ENCODE measurements around the gene ZDHHC18. TPM values are rescaled to one million over a fixed set of nuclear protein-coding genes. Genes with fewer than 3 reads are reported as not detected.

The ZDHHC18 gene
- total RNA-seq, 4 donors from 2014 or later: 9.6 to 31.7 (median 20.8) TPM

DNA sequence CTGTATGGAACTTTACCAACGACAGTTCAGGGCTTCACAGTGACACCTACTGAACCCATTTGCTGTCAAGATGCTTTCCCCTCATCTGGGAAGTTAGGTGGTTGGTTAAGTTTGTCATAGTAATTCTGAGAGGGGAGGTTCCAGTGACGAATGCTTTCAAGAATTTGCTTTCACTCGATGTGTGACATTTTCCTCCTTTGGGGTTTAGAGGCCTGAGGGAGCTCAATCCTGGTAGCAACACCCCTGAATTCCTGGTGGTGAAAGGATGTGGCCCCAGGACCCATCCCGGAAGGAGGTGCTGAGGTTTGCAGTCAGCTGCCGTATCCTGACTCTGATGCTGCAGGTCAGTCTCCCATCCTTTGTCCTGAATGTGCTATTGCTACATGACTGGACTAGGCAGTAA lies 35.9 kb upstream of the ZDHHC18 start:
- no peak overlapping the region for H3K27ac ChIP-seq (replicated peaks in 1 of 4)
- 81% methylated on average over 5 of the region's 5 CpGs for WGBS
- H3K27me3 ChIP-seq: no peaks in the 10 kb centered on the region
- DNase-seq (ENCODE audit: extremely low spot score): no peak
- intact Hi-C loops (cut with DNase I): loop anchor here (5.0 kb wide), 1 partner anchor 288 kb away; no protein-coding TSS in a partner anchor
- peaks cover 20 to 47% (median 32%) of the 10 kb centered on the region in 4 donors for H3K4me1 ChIP-seq
- TF ChIP-seq EP300 (IDR thresholded peaks at IDR 0.05) (no peak), POLR2AphosphoS5 (IDR thresholded peaks at IDR 0.05) (no peak), POLR2A (IDR thresholded peaks at IDR 0.05; ENCODE audit: low read depth) (no peak)
- TF ChIP-seq, protein P1, sequence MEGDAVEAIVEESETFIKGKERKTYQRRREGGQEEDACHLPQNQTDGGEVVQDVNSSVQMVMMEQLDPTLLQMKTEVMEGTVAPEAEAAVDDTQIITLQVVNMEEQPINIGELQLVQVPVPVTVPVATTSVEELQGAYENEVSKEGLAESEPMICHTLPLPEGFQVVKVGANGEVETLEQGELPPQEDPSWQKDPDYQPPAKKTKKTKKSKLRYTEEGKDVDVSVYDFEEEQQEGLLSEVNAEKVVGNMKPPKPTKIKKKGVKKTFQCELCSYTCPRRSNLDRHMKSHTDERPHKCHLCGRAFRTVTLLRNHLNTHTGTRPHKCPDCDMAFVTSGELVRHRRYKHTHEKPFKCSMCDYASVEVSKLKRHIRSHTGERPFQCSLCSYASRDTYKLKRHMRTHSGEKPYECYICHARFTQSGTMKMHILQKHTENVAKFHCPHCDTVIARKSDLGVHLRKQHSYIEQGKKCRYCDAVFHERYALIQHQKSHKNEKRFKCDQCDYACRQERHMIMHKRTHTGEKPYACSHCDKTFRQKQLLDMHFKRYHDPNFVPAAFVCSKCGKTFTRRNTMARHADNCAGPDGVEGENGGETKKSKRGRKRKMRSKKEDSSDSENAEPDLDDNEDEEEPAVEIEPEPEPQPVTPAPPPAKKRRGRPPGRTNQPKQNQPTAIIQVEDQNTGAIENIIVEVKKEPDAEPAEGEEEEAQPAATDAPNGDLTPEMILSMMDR (IDR thresholded peaks at IDR 0.05): no peak
- H3K4me3 ChIP-seq: no peak overlapping the region
- H3K36me3 ChIP-seq: peaks cover 12 to 37% (median 21%) of the 10 kb centered on the region in 4 donors
- H3K9me3 ChIP-seq: no peaks in the 10 kb centered on the region

GRCh38 chr1:26791148-26791547 lies 35.3 kb upstream of the ZDHHC18 start:
- H3K27me3 ChIP-seq: no peaks in the 10 kb centered on the region
- intact Hi-C loops (cut with DNase I): loop anchor here (5.0 kb wide), 1 partner anchor 289 kb away; no protein-coding TSS in a partner anchor

DNA sequence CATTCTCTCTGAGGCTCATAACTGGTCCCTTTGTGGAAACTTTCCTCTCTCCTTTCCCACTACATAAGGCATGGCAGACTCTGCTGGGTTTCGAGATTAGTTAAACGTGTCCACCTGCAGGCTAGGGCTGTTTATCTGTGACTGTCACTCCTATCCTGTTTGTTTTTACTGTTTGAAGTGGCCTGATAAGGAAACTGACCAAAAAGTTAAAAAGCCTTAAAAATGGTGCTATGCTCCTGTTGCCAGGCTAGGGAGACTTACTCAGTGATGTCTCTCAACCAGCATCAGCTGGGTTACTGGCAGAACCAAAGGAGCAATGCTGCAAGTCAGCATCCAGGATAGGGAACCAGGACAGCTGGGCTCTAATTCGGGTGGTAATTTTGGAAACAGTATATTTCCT lies 34.9 kb upstream of the ZDHHC18 start:
- Histone ChIP-seq H3K4me1 (peaks cover 9 to 36% (median 22%) of the 10 kb centered on the region in 4 donors), H3K4me3 (no peak overlapping the region), H3K9me3 (no peaks in the 10 kb centered on the region), H3K36me3 (peaks cover 12 to 42% (median 23%) of the 10 kb centered on the region in 4 donors), H3K27me3 (no peaks in the 10 kb centered on the region), H3K27ac (replicated peaks in 1 of 4) (no peak overlapping the region)
- WGBS: 86% methylated on average over 3 of the region's 3 CpGs
- no peak for DNase-seq (ENCODE audit: extremely low spot score)
- TF ChIP-seq POLR2A (IDR thresholded peaks at IDR 0.05; ENCODE audit: low read depth): no peak
- TF ChIP-seq, protein P1 (IDR thresholded peaks at IDR 0.05): no peak
- no peak for TF ChIP-seq EP300 (IDR thresholded peaks at IDR 0.05)
- no peak for TF ChIP-seq POLR2AphosphoS5 (IDR thresholded peaks at IDR 0.05)
- intact Hi-C loops (cut with DNase I): loop anchor here (5.0 kb wide), 1 partner anchor 289 kb away; no protein-coding TSS in a partner anchor

More at GRCh38 chr1:26791148-26791547, 35.3 kb upstream of the ZDHHC18 start:
- WGBS: 75% methylated on average over 6 of the region's 6 CpGs
- H3K4me1 ChIP-seq: peaks cover 14 to 41% (median 26%) of the 10 kb centered on the region in 4 donors
- H3K27ac ChIP-seq (replicated peaks in 1 of 4): no peak overlapping the region
- H3K9me3 ChIP-seq: no peaks in the 10 kb centered on the region
- TF ChIP-seq POLR2A (IDR thresholded peaks at IDR 0.05; ENCODE audit: low read depth): no peak
- no peak for TF ChIP-seq EP300 (IDR thresholded peaks at IDR 0.05)
- TF ChIP-seq, protein P1 (IDR thresholded peaks at IDR 0.05): no peak
- TF ChIP-seq POLR2AphosphoS5 (IDR thresholded peaks at IDR 0.05): no peak
- DNase-seq (ENCODE audit: extremely low spot score): no peak
- H3K4me3 ChIP-seq: no peak overlapping the region
- peaks cover 12 to 37% (median 21%) of the 10 kb centered on the region in 4 donors for H3K36me3 ChIP-seq

- H3K27ac ChIP-seq (replicated peaks in 1 of 4): no peak overlapping the region
- H3K27me3 ChIP-seq: no peaks in the 10 kb centered on the region
- WGBS: 91% methylated on average over 2 of the region's 2 CpGs
- intact Hi-C loops (cut with DNase I): loop anchor here (5.0 kb wide), 1 partner anchor 291 kb away; no protein-coding TSS in a partner anchor
- no peak for TF ChIP-seq POLR2A (IDR thresholded peaks at IDR 0.05; ENCODE audit: low read depth)
- no peak for TF ChIP-seq EP300 (IDR thresholded peaks at IDR 0.05)
- TF ChIP-seq POLR2AphosphoS5 (IDR thresholded peaks at IDR 0.05): no peak
- TF ChIP-seq, protein P1 (IDR thresholded peaks at IDR 0.05): no peak
- no peak for DNase-seq (ENCODE audit: extremely low spot score)
- peaks cover 8 to 32% (median 15%) of the 10 kb centered on the region in 4 donors for H3K4me1 ChIP-seq
- no peaks in the 10 kb centered on the region for H3K9me3 ChIP-seq
- no peak overlapping the region for H3K4me3 ChIP-seq
- peaks cover 12 to 54% (median 27%) of the 10 kb centered on the region in 4 donors for H3K36me3 ChIP-seq
Observed at GRCh38 chr1:26792924-26793323, 33.6 kb upstream of the ZDHHC18 start.
